Heart left ventricle (tissue), 13 donors: Measurements from ENCODE around the gene ATP8A1.

Source experiments
- POLR2A ChIP-seq, 2 donors: fragments of 450-650 bp; IDR thresholded peaks; one replicate each; pipeline ENCODE4 v1.6.1; 2017; ENCODE audit warnings: antibody characterized with exemption in 2 of 2, mild to moderate bottlenecking in 2 of 2, moderate library complexity in 2 of 2
- TF ChIP-seq, protein P1 (sequence below), 12 donors: fragments of 200-600 bp; sonication (generic) in 4 of 12; IDR thresholded peaks; one replicate each; pipeline versions ENCODE4 v1.5.0 to v1.8.0; 2018 to 2022; ENCODE audit warnings: antibody characterized with exemption in 12 of 12, mild to moderate bottlenecking in 5 of 12
- donor health status: ischemic (EF 13 %, LVEDD 7.1; RV severe dilation, severe dysfunction).
- donor health status: DM: no; HTN: yes; CAD: no.
- donor health status: DM: no; HTN: no; CAD: no.
- donor health status: ischemic (EF 25% LVEDD 6.9; RV normal size, moderate dysfunction).
- donor health status: ischemic (EF 25% LVEDD 5.7; RV mildly dilated, moderate dysfunction).
- donor health status: ischemic (EF 35%, LVEDD 5.7; RV mildly dilated, moderate dysfunction).
- donor health status: nonischemic (EF 11% LVEDD 7.7; RV severe dilation, severe dysfunction).
- donor health status: DM: yes; HTN: yes; CAD: no.
- donor health status: PGD.
- donor health status: ischemic (EF 29% LVEDD 5.4; RV normal size, mild dysfunction).
- donor health status: nonischemic (EF 23%, LVEDD 6.1; RV moderate dilation, normal function).

DNA sequence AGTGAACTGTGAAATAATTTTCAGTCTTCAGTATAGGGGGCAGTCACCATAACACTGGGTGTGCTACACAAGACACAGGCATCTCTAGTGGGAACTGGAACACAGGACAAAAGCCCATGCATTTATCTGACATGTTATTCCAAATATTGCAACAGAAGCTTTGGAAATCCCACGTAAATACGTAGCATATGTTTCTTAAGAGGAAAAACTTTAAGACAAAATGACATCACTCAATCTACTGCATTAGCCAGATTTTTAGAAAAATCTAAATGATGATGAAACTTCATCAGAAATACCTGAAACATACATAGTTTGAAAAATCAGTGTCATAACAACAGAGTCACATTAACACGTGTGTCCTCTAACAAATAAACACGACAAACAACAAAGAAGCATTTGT lies 245.1 kb downstream of the ATP8A1 start:
- TF ChIP-seq, protein P1, sequence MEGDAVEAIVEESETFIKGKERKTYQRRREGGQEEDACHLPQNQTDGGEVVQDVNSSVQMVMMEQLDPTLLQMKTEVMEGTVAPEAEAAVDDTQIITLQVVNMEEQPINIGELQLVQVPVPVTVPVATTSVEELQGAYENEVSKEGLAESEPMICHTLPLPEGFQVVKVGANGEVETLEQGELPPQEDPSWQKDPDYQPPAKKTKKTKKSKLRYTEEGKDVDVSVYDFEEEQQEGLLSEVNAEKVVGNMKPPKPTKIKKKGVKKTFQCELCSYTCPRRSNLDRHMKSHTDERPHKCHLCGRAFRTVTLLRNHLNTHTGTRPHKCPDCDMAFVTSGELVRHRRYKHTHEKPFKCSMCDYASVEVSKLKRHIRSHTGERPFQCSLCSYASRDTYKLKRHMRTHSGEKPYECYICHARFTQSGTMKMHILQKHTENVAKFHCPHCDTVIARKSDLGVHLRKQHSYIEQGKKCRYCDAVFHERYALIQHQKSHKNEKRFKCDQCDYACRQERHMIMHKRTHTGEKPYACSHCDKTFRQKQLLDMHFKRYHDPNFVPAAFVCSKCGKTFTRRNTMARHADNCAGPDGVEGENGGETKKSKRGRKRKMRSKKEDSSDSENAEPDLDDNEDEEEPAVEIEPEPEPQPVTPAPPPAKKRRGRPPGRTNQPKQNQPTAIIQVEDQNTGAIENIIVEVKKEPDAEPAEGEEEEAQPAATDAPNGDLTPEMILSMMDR (IDR thresholded peaks at IDR 0.05): no peak
- no peak for TF ChIP-seq POLR2A (IDR thresholded peaks at IDR 0.05)
